ENCODE data around the gene ATG2A. TPM values are rescaled to one million over a fixed set of nuclear protein-coding genes. Genes with fewer than 3 reads are reported as not detected.

Gene ATG2A
- total RNA-seq, 1 experiment from 2014 or later, result 24.7 TPM

DNA sequence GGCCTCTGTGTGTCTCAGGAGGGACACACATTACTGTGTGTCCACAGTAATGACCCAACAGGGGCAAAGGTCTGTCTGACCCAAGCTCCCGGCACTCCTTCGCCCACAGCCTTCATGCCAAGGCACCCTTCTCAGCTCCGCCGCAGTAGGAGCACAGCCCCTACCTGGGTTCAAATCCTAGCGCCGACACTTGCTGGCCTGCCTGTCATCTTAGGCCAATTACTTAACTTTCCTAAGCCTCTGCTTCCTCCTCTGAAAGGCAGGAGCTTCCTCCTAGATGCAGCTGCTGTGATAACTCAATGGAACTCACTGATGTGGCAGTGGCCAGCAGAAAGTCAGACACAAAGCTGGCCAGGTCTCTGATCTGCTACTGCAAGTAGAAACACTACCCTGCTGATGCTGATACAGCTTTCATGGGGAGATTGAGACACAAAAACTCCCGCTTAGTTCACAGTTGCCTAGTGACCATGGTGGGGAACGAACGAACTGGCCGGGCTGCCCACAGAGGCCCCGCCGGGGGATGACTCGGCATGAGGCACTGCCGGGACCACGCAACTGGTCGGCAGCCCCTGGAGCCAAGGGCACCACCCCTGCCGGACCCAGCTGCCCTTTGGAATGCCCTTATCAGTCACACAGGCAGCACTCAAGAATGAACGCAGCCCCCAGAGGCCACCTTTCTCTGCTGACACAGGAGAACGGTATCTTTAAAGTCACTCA, 46.7 kb downstream of the ATG2A start:
- ChIA-PET RAD21 (ENCODE audit: low non-redundant PET in 1 of 2, low total read pairs in 2 of 2, uncharacterized antibody in 2 of 2, unreplicated experiment in 2 of 2) (no interaction called here), CTCF (no interaction called here), POLR2A (no interaction called here)
- ATAC-seq (no peak), DNase-seq (ENCODE audit: low read depth, low spot score) (no peak)
- Histone ChIP-seq H3K4me2 (ENCODE audit: low read length) (0 out of 2 replicates have a peak overlapping the region, but pooled peaks have one; percentile 13), H4K20me1 (ENCODE audit: insufficient read depth) (no peaks in the 10 kb centered on the region), H3K79me2 (ENCODE audit: insufficient read depth, low read length) (peaks cover 93% of the 10 kb centered on the region), H3K4me1 (ENCODE audit: control insufficient read depth in 1 of 2, insufficient read depth in 2 of 2, low read length in 2 of 2) (peaks cover 6 to 61% of the 10 kb centered on the region in 2 experiments; a peak in 3 of 4 replicates), H3K9me3 (ENCODE audit: control insufficient read depth in 1 of 2, insufficient read depth in 1 of 2, low read depth in 1 of 2, low read length in 2 of 2) (no peaks in the 10 kb centered on the region), H3K36me3 (ENCODE audit: control insufficient read depth in 1 of 2, insufficient read depth in 2 of 2, low read length in 2 of 2) (peaks cover 25 to 47% of the 10 kb centered on the region in 2 experiments), H3K27ac (ENCODE audit: low read depth, low read length) (peak overlapping the region; percentile 27; the same call in 1 of the 2 replicates), H3K9me2 (ENCODE audit: insufficient read depth) (no peaks in the 10 kb centered on the region), H3K27me3 (ENCODE audit: insufficient read depth, low read length) (no peaks in the 10 kb centered on the region), H3K9ac (ENCODE audit: low read length) (no peak overlapping the region), H3K4me3 (replicated peaks in 1 of 2; ENCODE audit: low read depth in 1 of 2, low read length in 2 of 2) (no peak overlapping the region), H2AFZ (ENCODE audit: low read depth, low read length, poor library complexity, severe bottlenecking) (no peak overlapping the region)
- intact Hi-C loops (cut with micrococcal nuclease), result no loop called here
- TF ChIP-seq SIN3A (IDR thresholded peaks at IDR 0.05; ENCODE audit: low read depth) (no peak), EZH2phosphoT487 (IDR thresholded peaks at IDR 0.05; ENCODE audit: borderline replicate concordance) (no peak), EGR1 (IDR thresholded peaks at IDR 0.05; ENCODE audit: low read depth) (no peak), RAD21 (IDR thresholded peaks at IDR 0.05; ENCODE audit: low read depth) (no peak), YY1 (IDR thresholded peaks at IDR 0.05; ENCODE audit: extremely low read depth, insufficient replicate concordance, low read depth, low read length) (no peak), EZH2 (IDR thresholded peaks at IDR 0.05) (no peak), POLR2A (IDR thresholded peaks at IDR 0.05; ENCODE audit: borderline replicate concordance, extremely low read depth, insufficient read depth, insufficient read length) (no peak), JUND (IDR thresholded peaks at IDR 0.05) (no peak), ZFX (IDR thresholded peaks at IDR 0.05) (no peak), POLR2AphosphoS5 (IDR thresholded peaks at IDR 0.05; ENCODE audit: low read depth, low read length) (no peak), TCF7L2 (IDR thresholded peaks at IDR 0.05; ENCODE audit: borderline replicate concordance, extremely low read depth, insufficient read depth, insufficient read length) (no peak), FOSL1 (IDR thresholded peaks at IDR 0.05; ENCODE audit: low read depth) (no peak), ELF1 (IDR thresholded peaks at IDR 0.05; ENCODE audit: borderline replicate concordance, low read depth) (no peak)
- TF ChIP-seq, protein P1, sequence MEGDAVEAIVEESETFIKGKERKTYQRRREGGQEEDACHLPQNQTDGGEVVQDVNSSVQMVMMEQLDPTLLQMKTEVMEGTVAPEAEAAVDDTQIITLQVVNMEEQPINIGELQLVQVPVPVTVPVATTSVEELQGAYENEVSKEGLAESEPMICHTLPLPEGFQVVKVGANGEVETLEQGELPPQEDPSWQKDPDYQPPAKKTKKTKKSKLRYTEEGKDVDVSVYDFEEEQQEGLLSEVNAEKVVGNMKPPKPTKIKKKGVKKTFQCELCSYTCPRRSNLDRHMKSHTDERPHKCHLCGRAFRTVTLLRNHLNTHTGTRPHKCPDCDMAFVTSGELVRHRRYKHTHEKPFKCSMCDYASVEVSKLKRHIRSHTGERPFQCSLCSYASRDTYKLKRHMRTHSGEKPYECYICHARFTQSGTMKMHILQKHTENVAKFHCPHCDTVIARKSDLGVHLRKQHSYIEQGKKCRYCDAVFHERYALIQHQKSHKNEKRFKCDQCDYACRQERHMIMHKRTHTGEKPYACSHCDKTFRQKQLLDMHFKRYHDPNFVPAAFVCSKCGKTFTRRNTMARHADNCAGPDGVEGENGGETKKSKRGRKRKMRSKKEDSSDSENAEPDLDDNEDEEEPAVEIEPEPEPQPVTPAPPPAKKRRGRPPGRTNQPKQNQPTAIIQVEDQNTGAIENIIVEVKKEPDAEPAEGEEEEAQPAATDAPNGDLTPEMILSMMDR (IDR thresholded peaks at IDR 0.05 in 2 of 3, conservative IDR thresholded peaks at IDR 0.05 in 1 of 3; ENCODE audit: borderline replicate concordance in 1 of 3, insufficient read depth in 1 of 3, low read depth in 2 of 3, low read length in 2 of 3), result no peak
- TF ChIP-seq, protein P2, sequence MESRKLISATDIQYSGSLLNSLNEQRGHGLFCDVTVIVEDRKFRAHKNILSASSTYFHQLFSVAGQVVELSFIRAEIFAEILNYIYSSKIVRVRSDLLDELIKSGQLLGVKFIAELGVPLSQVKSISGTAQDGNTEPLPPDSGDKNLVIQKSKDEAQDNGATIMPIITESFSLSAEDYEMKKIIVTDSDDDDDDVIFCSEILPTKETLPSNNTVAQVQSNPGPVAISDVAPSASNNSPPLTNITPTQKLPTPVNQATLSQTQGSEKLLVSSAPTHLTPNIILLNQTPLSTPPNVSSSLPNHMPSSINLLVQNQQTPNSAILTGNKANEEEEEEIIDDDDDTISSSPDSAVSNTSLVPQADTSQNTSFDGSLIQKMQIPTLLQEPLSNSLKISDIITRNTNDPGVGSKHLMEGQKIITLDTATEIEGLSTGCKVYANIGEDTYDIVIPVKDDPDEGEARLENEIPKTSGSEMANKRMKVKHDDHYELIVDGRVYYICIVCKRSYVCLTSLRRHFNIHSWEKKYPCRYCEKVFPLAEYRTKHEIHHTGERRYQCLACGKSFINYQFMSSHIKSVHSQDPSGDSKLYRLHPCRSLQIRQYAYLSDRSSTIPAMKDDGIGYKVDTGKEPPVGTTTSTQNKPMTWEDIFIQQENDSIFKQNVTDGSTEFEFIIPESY (IDR thresholded peaks at IDR 0.05; ENCODE audit: extremely low read depth, insufficient replicate concordance, low read length), result no peak
- TF ChIP-seq, protein P3, sequence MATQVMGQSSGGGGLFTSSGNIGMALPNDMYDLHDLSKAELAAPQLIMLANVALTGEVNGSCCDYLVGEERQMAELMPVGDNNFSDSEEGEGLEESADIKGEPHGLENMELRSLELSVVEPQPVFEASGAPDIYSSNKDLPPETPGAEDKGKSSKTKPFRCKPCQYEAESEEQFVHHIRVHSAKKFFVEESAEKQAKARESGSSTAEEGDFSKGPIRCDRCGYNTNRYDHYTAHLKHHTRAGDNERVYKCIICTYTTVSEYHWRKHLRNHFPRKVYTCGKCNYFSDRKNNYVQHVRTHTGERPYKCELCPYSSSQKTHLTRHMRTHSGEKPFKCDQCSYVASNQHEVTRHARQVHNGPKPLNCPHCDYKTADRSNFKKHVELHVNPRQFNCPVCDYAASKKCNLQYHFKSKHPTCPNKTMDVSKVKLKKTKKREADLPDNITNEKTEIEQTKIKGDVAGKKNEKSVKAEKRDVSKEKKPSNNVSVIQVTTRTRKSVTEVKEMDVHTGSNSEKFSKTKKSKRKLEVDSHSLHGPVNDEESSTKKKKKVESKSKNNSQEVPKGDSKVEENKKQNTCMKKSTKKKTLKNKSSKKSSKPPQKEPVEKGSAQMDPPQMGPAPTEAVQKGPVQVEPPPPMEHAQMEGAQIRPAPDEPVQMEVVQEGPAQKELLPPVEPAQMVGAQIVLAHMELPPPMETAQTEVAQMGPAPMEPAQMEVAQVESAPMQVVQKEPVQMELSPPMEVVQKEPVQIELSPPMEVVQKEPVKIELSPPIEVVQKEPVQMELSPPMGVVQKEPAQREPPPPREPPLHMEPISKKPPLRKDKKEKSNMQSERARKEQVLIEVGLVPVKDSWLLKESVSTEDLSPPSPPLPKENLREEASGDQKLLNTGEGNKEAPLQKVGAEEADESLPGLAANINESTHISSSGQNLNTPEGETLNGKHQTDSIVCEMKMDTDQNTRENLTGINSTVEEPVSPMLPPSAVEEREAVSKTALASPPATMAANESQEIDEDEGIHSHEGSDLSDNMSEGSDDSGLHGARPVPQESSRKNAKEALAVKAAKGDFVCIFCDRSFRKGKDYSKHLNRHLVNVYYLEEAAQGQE (IDR thresholded peaks at IDR 0.05; ENCODE audit: low read depth), result no peak
- BruUV-seq (replicated peaks), result no TSS peak

Measured in HCT116 (cell line).